HepG2 (cell line): ENCODE measurements around the gene COLGALT1. TPM values are rescaled to one million over a fixed set of nuclear protein-coding genes. Genes with fewer than 3 reads are reported as not detected.

ENCODE experiments used
- IKZF4 ChIP-seq: sonication (generic); formaldehyde crosslinking; IDR thresholded peaks from 2 replicates; pipeline ENCODE4 v1.5.1; 2020; ENCODE audit warnings: borderline replicate concordance, mild to moderate bottlenecking, low read depth, missing genetic modification reagents; ENCODE audit errors: not compliant biosample characterization
- MZF1 ChIP-seq: sonication (generic); formaldehyde crosslinking; IDR thresholded peaks from 2 replicates; pipeline ENCODE4 v1.8.1; 2023; ENCODE audit warnings: mild to moderate bottlenecking, missing genetic modification reagents, borderline replicate concordance
- PPARG ChIP-seq: conservative IDR thresholded peaks from 2 replicates; pipeline ENCODE4 v1.6.1; 2016; ENCODE audit warnings: missing biosample characterization, missing genetic modification reagents
- RBAK ChIP-seq: sonication (generic); formaldehyde crosslinking; IDR thresholded peaks from 2 replicates; pipeline ENCODE4 v1.5.1; 2020; ENCODE audit warnings: mild to moderate bottlenecking, missing genetic modification reagents
- SRSF4 ChIP-seq: fragments of 200-400 bp; formaldehyde crosslinking; IDR thresholded peaks from one replicate; pipeline ENCODE4 v1.6.1; 2018; ENCODE audit warnings: mild to moderate bottlenecking, low read depth, low read length, moderate library complexity; ENCODE audit not compliant: poor library complexity, severe bottlenecking
- TEAD3 ChIP-seq: optimal IDR thresholded peaks from 2 replicates; pipeline ENCODE3; 2016; ENCODE audit warnings: borderline replicate concordance
- ZFAT ChIP-seq: sonication (generic); formaldehyde crosslinking; conservative IDR thresholded peaks from 2 replicates; pipeline ENCODE4 v1.8.1; 2023; ENCODE audit warnings: missing genetic modification reagents, inconsistent platforms
- ZFP82 ChIP-seq: sonication (generic); formaldehyde crosslinking; IDR thresholded peaks from 2 replicates; pipeline ENCODE4 v1.5.1; 2020; ENCODE audit warnings: mild to moderate bottlenecking, missing genetic modification reagents, borderline replicate concordance
- ZNF18 ChIP-seq: sonication (generic); formaldehyde crosslinking; IDR thresholded peaks from 2 replicates; pipeline ENCODE4 v1.8.0; 2022; ENCODE audit warnings: mild to moderate bottlenecking, missing genetic modification reagents; ENCODE audit not compliant: insufficient replicate concordance
- ZNF232 ChIP-seq: sonication (generic); formaldehyde crosslinking; IDR thresholded peaks from 2 replicates; pipeline ENCODE4 v1.4.0; 2020; ENCODE audit warnings: missing genetic modification reagents, borderline replicate concordance
- ZNF292 ChIP-seq: sonication (generic); formaldehyde crosslinking; IDR thresholded peaks from 2 replicates; pipeline ENCODE4 v1.8.1; 2022; ENCODE audit warnings: mild to moderate bottlenecking, low read depth, missing genetic modification reagents, borderline replicate concordance
- ZNF850 ChIP-seq: sonication (generic); formaldehyde crosslinking; conservative IDR thresholded peaks from 2 replicates; pipeline ENCODE4 v1.9.0; 2021; ENCODE audit warnings: mild to moderate bottlenecking, missing genetic modification reagents
- polyA plus RNA-seq, 8 experiments: library from polyadenylated mRNA; depleted of rRNA in 3 of 8; stranded (reverse) in 7 of 8; unstranded in 1 of 8; fragments of >200 nt; fragmentation: Illumina TruSeq in 4 of 8; extraction: Trizol in 4 of 8; gene quantifications; 2 replicates each; pipeline versions ENCODE4 v1.2.1 to v1.2.3, GENCODE V29; 2011 to 2016; ENCODE audit warnings: low read depth in 4 of 8, missing spikeins in 1 of 8, mixed read lengths in 1 of 8; ENCODE audit not compliant: insufficient read depth in 1 of 8
- total RNA-seq, 5 experiments: library from RNA; depleted of rRNA; stranded (reverse); fragments of >200 nt; fragmentation: Illumina TruSeq; extraction: Trizol; gene quantifications; 2 replicates each; pipeline ENCODE4 v1.2.3, GENCODE V29; 2016; ENCODE audit warnings: low read depth in 1 of 5
- TF ChIP-seq, protein P1 (sequence below): sonication (generic); formaldehyde crosslinking; IDR thresholded peaks from one replicate; pipeline ENCODE4 v1.5.1; 2020; ENCODE audit warnings: mild to moderate bottlenecking, missing genetic modification reagents; ENCODE audit errors: not compliant biosample characterization
- TF ChIP-seq, protein P2 (sequence below): sonication (generic); formaldehyde crosslinking; IDR thresholded peaks from 2 replicates; pipeline ENCODE4 v1.9.0; 2021; ENCODE audit warnings: missing genetic modification reagents, borderline replicate concordance
- TF ChIP-seq, protein P3 (sequence below): sonication (generic); formaldehyde crosslinking; IDR thresholded peaks from 2 replicates; pipeline ENCODE4 v1.5.0; 2020; ENCODE audit warnings: missing genetic modification reagents

Gene COLGALT1
- total and polyA plus RNA-seq, 2 of the 13 experiments (the other 11 are each of a cell fraction or from before 2014, with no cell fraction given), result 58.0 to 211 TPM

- TF ChIP-seq, protein P1, sequence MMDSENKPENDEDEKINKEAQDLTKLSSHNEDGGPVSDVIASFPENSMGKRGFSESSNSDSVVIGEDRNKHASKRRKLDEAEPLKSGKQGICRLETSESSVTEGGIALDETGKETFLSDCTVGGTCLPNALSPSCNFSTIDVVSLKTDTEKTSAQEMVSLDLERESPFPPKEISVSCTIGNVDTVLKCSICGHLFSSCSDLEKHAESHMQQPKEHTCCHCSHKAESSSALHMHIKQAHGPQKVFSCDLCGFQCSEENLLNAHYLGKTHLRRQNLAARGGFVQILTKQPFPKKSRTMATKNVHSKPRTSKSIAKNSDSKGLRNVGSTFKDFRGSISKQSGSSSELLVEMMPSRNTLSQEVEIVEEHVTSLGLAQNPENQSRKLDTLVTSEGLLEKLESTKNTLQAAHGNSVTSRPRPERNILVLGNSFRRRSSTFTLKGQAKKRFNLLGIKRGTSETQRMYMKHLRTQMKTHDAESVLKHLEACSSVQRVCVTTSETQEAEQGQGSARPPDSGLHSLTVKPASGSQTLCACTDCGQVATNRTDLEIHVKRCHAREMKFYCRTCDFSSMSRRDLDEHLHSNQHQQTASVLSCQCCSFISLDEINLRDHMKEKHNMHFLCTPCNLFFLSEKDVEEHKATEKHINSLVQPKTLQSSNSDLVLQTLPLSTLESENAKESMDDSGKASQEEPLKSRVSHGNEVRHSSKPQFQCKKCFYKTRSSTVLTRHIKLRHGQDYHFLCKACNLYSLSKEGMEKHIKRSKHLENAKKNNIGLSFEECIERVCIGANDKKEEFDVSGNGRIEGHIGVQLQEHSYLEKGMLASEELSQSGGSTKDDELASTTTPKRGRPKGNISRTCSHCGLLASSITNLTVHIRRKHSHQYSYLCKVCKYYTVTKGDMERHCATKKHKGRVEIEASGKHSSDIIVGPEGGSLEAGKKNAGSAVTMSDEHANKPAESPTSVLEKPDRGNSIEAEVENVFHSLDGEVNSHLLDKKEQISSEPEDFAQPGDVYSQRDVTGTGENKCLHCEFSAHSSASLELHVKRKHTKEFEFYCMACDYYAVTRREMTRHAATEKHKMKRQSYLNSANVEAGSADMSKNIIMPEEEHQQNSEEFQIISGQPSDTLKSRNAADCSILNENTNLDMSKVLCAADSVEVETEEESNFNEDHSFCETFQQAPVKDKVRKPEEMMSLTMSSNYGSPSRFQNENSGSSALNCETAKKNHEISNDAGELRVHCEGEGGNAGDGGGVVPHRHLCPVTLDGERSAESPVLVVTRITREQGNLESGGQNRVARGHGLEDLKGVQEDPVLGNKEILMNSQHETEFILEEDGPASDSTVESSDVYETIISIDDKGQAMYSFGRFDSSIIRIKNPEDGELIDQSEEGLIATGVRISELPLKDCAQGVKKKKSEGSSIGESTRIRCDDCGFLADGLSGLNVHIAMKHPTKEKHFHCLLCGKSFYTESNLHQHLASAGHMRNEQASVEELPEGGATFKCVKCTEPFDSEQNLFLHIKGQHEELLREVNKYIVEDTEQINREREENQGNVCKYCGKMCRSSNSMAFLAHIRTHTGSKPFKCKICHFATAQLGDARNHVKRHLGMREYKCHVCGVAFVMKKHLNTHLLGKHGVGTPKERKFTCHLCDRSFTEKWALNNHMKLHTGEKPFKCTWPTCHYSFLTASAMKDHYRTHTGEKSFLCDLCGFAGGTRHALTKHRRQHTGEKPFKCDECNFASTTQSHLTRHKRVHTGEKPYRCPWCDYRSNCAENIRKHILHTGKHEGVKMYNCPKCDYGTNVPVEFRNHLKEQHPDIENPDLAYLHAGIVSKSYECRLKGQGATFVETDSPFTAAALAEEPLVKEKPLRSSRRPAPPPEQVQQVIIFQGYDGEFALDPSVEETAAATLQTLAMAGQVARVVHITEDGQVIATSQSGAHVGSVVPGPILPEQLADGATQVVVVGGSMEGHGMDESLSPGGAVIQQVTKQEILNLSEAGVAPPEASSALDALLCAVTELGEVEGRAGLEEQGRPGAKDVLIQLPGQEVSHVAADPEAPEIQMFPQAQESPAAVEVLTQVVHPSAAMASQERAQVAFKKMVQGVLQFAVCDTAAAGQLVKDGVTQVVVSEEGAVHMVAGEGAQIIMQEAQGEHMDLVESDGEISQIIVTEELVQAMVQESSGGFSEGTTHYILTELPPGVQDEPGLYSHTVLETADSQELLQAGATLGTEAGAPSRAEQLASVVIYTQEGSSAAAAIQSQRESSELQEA, result peak; percentile 99
- TF ChIP-seq ZNF850 (CRISPR knock-in tag) (0 out of 2 replicates have a peak, but pooled peaks have one; percentile 41), SRSF4 (no peak), TEAD3 (CRISPR knock-in tag) (peak; percentile 78), PPARG (CRISPR knock-in tag) (peak; percentile 83), ZNF18 (CRISPR knock-in tag) (peak; percentile 94), RBAK (no peak), MZF1 (CRISPR knock-in tag) (no peak), IKZF4 (peak; percentile 98), ZNF232 (CRISPR knock-in tag) (peak; percentile 98), ZNF292 (CRISPR knock-in tag) (no peak), ZFAT (CRISPR knock-in tag) (peak; percentile 91; the same call in 1 of the 2 replicates), ZFP82 (CRISPR knock-in tag) (peak; percentile 94; the same call in 1 of the 2 replicates)
- TF ChIP-seq, protein P2, sequence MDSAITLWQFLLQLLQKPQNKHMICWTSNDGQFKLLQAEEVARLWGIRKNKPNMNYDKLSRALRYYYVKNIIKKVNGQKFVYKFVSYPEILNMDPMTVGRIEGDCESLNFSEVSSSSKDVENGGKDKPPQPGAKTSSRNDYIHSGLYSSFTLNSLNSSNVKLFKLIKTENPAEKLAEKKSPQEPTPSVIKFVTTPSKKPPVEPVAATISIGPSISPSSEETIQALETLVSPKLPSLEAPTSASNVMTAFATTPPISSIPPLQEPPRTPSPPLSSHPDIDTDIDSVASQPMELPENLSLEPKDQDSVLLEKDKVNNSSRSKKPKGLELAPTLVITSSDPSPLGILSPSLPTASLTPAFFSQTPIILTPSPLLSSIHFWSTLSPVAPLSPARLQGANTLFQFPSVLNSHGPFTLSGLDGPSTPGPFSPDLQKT (CRISPR knock-in tag), result peak; percentile 68; the same call in 1 of the 2 replicates
- TF ChIP-seq, protein P3, sequence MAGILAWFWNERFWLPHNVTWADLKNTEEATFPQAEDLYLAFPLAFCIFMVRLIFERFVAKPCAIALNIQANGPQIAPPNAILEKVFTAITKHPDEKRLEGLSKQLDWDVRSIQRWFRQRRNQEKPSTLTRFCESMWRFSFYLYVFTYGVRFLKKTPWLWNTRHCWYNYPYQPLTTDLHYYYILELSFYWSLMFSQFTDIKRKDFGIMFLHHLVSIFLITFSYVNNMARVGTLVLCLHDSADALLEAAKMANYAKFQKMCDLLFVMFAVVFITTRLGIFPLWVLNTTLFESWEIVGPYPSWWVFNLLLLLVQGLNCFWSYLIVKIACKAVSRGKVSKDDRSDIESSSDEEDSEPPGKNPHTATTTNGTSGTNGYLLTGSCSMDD (CRISPR knock-in tag), result peak; percentile 97
Measured at GRCh38 chr19:17605761-17606589, 50.5 kb downstream of the COLGALT1 start (continued).
